CD4-positive, alpha-beta T cell treated with Interferon alpha-2 for 1 hour (primary cell): ENCODE results near the gene GPAM.
"Not testable (repeated sequence)": the region's sequence is repeated elsewhere in the genome, so short reads cannot be mapped to it uniquely, and the experiment has no call there.

ENCODE experiments used
- DNase-seq, 2 donors: peaks; one replicate each; pipeline ENCODE4 v3.0.0-alpha.2; 2020 to 2022

GPAM gene, protein sequence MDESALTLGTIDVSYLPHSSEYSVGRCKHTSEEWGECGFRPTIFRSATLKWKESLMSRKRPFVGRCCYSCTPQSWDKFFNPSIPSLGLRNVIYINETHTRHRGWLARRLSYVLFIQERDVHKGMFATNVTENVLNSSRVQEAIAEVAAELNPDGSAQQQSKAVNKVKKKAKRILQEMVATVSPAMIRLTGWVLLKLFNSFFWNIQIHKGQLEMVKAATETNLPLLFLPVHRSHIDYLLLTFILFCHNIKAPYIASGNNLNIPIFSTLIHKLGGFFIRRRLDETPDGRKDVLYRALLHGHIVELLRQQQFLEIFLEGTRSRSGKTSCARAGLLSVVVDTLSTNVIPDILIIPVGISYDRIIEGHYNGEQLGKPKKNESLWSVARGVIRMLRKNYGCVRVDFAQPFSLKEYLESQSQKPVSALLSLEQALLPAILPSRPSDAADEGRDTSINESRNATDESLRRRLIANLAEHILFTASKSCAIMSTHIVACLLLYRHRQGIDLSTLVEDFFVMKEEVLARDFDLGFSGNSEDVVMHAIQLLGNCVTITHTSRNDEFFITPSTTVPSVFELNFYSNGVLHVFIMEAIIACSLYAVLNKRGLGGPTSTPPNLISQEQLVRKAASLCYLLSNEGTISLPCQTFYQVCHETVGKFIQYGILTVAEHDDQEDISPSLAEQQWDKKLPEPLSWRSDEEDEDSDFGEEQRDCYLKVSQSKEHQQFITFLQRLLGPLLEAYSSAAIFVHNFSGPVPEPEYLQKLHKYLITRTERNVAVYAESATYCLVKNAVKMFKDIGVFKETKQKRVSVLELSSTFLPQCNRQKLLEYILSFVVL

DNA sequence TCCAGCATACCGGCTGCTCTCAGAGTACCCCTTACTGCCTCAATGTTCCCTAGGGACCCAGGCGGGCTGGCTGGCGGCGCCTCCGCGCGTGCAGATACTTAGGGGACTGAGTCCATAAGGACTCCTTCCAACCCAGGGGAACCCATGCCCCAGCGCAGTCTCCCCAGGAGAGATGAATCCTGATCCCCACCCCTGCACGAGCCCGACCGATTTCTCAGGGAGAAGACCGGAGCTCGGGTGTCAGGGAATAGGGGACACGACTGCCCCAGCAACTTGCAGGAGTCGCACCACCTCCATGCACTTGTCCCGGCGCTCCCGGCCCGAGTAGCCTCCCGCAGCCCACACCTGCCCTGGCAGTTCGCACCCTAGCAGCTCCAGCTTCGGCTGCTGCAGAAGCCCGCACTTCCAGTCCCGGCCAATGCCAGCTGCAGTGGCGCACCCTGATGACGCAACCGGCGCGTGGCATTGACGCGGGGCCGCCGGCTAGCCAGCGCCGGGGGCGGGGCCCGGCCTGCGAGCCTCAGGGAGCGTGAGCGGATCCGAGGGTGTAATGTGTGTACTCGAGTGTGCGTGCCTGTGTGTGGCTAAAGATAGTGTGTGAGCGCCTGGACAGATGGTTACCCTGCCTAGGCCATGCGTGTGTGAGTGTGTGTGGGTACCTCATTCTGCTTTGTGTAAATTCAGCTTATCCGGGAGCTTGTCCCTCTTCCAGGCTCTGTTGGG is at the start of gene GPAM:
Gene GPAM, minus strand, starts transcription at position 437 of the 723 bp plus-strand sequence. CDS start 1,981 bp downstream, outside the sequence.
- peak; percentile 94 to 97 for DNase-seq

DNA sequence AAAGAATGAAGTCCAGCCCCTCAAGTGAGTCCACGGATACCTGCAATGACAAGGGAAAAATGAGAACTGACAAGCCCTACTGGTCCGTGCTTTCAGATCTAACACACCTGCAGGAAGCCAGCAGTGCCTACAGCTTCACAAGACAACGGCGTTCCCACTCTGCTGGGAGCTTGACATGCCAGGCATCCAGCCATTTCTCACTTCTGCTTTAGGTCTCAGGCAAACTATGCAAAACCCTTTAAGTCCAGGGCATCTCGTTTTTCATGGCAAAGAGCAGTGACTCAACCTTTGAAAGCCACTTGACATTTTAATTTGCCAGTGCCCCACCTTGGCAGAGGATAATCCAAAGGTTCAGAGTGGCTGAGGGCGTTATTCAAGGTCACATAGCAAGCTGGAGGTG is 49.1 kb upstream of the GPAM start:
- DNase-seq: no peak

DNA sequence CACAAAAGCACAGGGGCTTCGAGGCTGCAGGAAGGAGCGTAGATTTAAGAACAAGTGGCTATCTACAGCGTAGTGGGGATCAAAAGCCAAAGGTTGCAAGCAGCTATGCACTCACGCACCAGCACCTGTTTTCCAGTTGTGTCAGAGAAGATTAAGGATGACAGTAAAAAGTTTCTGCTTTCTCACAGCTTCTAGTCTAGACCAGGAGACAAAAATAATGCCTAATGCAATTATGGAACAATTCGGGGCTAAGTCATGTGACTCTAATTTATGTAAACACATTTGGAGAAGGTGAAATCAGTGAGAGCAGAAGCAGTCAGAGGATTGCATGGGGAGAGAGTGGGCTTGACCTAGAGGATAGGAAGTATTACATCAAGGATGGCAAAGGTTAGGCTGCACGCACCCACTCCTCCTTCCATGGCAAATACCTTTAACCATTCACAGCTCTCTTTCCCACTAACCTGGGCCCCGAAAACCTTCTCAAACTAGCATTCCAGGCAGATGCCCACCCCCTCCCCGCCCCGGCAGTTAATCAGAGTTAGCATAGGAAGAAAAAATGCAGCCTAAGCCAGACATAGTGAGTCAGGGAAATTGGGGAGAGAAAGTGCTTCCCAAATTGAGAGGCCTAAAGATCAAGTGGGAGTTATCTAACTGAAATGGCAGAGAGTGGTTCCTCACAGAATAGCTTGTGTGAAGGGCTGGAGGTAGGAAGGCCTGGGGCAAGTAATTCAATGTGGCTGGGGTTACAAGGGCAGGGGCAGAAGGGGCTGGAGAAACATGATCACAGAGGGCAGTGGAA is 48.2 kb upstream of the GPAM start:
- DNase-seq: no peak

DNA sequence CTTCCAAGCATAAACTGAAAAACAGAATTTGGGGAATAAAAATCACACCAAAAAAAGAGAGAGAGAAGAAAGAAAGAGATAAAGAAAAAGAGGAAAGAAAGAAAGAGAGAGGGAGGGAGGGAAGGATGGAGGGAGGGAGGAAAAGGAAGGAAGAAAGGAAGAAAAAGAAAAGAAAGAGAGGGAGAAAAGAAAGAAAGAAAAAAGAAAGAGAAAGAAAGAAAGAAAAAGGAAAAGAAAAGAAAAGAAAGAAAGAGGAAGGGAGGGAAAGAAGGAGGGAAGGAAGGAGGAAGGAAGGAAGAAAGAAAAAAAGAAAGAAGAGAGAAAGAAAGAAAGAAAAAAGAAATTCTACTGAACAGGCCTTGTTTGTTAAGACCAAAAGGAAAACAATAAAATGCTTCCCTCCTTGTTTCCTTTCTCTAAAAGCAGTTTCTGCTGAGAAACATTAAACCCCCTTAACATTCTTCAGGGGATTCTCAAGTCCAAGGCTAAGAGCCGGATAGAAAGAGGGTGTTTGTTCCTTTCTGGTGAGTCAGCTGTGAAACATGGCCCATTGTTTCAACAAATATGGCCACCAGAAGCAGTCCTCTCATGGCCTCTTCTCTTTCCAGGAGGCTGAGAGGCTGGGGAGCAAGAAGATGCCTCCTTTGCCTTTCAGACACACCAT is 46.9 kb upstream of the GPAM start:
- no peak for DNase-seq

DNA sequence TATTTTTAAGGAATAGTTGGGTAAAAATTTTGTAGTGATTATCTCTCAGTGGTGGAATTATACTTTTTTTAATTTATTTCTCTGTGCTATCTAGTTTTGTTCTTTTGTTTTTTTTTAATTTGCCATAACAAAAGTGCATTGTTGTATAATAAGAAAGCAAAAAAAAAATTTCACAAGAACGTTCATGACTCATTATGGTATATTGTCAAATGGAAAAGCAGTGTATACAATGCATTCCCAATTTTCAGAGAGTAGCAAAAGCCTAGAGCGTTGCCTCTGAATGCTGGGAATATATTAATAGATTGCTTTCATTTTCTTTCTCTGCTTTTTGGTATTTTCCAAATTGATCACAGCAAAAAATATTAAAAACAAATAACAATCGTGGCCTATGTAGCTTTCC is 46.3 kb upstream of the GPAM start:
- DNase-seq: no peak

DNA sequence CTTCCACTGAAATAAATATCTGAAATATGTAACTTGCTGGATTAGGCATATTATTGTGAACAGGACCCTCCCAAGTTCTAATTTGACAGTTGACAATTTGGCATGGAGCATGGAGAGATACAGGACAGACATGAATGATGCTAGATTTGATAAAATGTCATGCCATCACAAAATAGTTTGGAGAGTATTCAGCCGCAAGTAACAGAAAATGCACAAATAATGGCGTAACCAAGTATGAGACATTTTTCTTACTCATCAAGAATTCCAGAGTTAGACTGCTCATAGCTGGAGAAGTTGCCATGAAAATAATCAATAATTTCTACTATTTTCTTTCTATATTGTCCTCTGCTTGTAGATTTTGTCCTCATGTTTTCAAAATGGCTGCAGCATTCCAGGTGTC is 45.5 kb upstream of the GPAM start:
- no peak for DNase-seq

DNA sequence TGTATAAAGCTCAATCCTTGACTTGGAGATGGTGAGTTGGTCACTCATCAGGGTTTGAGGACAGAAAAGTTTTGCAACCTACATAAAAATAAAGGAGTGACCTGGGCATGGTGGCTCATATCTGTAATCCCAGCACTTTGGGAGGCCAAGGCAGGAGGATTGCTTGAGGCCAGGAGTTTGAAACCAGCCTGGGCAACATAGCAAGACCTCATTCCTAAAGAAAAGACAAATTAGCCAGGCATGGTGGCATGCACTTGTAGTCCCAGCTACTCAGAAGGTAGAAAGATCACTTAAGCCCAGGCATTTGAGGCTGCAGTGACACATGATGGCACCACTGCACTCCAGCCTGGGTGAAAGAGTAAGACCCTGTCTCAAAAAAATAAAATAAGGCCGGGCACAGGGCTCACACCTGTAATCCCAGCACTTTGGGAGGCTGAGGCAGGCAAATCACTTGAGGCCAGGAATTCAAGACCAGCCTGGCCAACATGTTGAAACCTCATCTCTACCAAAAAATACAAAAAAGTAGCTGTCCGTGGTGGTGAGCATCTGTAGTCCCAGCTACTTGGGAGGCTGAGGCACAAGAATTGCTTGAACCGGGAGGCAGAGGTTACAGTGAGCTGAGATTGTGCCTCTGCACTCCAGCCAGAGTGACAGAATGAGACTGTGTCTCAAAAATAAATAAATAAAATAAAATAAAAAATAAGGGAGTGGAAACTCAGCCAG is 45.0 kb upstream of the GPAM start:
- not testable (repeated sequence) for DNase-seq

DNA sequence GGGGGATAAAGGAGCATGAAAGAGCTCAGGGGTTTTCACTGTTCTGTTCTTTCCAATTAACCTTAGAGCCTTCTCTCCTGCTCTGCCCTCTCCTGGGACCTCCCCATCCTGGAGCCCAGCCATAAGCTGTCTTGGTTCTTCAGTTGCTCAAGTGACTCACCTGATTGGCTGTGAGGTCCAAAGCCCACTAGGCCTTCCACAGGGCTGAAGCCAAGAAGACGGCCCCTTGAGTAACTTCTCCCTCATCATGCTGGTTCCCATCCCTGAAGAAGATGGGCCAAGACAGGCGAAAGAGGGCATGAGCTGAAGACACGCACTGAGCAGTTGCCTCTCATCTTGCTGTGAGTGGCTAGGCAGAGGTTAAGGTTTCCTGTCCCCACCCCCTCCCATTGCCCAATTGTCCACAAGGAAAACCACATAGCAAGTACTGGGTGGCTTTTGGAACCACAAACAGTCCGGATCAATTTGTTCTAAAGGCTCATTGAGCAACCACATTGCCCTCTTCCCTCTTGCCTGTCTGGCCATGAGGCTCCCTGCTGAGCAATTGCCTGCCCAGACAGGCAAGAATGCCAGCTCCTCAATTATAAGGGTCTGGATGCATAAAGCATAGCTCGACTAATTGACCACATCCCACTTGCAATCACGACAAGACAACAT is 43.9 kb upstream of the GPAM start:
- no peak for DNase-seq

DNA sequence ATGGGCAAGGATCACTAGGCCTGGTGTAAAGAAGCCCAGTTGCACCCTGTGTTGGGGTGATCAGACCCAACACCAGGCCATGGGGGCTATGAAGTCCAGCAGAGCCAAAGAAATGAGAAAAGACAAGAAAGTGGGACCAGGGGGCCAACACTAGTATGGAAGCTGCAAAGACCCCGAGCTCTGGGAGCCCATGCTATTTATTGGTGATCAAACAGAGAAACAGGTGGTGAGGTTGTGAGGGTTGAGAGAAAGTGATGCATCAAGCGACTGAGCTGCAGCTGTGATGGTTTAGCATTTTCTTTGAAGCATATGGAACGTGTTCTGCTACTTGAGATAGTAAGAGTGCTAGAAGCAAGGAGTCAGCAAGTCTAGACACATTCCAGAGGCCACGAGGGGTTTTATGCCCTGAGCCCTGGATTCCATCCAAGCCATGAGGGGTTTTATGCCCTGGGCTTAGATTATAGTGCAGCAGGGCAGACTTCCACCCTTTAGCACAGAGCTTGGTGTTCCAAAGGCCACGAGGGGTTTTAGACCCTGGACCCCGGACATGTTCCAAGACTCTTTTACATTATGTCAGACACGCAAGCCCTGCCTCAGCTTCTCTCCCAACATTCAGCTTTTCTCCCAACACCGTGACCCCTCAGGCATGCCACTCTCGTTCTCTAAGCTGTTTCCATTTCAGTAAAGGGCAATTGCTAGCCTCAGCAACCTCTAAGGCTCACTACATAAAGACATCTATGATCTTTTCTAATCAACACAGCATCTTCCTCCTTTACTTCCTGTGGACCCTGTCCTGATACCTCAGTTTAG is 43.1 kb upstream of the GPAM start:
- no peak for DNase-seq

DNA sequence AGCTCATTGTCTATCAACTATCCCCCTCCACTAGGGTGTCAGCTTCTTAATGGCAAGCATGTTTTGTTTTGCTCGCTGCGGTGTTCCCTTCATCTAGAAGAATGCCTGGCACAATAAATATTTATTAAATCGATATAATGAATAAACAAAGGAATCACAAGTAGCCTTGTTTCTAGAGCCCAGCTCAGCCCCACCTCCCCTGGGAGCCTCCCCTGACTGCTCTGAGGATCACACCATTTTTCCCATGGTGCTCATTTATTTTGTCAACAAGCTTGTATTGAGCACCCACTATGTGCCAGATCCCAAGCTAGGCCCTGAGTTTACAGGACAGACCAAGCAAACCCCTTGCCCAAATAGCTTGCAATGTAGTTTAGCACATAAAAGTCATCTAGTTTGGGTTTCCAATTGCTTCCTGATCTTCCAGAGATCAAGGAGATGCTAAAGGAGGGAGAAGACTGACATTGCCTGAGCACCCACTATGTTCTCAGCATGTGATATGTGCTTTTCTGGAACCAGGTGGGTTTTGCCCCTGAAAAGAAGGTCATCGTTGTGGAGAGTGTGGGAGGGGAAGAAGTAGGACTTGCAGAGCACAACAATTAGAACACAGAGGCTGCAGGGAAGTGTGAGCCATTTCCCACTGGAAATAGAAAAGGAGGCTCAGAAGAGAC is 42.3 kb upstream of the GPAM start:
- DNase-seq: no peak

DNA sequence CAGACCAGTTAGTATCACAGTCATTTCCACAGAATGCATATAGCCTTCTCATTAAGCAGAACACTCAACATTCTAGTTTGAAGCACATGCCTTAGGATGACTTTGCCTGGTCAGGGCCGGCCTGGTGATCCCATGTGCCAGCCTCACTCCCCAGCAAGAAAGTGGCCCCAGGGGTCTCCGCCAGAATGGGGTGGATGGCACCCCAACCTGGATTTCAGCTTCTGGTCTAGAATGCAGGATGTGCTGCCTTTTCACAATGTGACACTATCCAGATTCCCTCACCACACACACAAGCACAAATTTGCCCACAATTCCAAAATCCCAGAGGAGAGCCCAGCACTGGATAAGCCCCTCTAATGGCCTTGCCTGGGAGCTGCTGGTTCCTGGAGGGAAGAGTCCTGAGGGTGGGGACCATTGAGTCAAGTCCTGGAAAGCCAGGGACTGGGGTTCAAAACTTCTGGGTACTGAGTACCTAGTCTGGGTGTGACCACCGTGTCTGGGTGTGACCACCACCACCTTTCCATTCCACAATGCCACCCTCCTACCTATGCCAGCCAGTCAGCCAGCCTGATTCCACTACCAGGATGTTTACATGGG is 41.5 kb upstream of the GPAM start:
- DNase-seq: no peak

DNA sequence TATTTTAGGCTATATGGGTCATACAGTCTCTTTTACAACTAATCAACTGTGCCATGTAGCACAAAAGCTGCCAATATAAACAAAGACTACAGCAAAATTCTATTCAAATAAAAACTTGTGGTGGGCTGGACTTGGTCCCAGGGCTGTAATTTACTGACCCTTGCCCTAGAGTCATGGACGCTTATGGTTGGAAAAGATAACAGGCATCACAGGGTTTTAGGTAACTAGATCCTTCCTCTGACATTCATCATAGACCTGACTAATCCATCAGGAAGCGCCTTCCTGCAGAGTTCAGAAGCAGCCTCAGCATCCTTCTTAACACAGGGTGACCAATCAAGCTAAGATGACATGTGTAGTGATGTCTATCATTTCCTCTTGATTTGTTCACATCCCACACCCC is 40.2 kb upstream of the GPAM start:
- no peak for DNase-seq

DNA sequence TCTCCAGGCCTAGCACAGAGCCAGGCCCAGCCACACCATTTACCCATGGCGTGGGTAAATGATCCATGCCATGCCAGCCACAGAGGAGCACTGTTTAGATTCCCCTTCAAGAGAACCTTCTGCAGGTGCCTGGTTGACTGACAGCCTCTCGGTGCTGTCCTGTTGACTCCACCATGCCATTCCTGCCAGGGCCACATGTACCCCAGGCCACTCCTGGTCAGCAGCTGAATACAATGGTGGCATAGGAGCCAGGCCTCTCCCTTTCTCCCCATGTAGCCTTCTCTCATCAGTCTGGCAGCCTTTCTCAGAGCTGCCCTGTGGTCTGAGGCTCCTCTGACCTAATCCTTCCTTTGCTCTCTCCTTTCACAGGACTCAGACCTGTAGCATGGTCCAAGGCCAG is 39.2 kb upstream of the GPAM start:
- no peak for DNase-seq

DNA sequence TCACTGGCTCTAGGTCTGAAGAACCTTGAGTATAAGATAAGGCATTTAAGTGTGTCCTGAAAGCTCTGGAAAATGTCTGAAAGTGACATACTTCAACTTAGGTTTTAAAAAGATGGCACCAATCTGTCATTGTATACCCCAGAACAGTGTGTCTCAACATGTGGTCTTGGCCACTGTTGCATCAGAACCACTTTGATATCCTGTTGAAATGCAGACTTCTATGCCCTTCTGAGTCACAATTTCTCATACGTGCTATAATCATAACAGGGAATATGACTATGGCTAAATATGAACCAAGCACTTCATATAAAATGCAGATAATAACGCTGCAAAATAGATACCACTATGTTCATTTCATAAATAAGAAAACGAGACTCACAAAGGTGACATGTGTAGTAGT is 38.0 kb upstream of the GPAM start:
- no peak for DNase-seq

DNA sequence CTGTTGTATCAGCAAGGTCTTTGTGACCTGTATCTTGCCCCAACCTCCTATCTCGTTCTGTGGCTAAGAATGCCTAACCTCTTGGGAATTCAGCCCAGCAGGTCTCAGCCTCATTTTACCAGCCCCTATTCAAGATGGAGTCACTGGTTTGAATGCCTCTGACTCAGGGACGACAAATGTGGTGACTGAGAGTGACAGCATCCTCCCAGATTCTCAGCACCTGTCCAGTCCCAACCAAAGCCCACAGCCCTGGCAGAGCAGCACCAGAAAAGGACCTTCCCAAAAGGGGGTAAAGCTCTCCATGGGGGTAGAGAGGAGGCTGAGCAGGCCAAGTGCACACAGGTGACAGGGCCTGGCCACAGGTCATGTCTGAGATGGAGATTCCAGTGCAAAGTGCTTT is 35.4 kb upstream of the GPAM start:
- DNase-seq: no peak

DNA sequence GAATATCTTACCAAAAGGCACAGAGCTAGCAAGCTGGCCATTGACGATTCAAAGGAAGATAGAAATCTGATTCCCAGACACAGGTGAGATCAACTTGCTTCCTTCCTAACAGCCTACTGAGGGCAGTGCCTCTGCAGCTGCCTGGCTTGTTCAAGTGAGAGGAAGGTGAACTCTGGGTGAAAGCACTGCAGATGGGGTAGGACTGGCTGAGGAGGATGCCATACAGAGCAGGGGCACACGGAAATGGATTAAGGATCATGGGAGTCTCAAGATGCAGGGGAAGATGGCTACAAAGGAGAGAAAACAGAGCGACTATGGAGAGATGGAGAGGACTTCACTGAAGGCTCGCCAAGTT is 34.4 kb upstream of the GPAM start:
- DNase-seq: no peak

DNA sequence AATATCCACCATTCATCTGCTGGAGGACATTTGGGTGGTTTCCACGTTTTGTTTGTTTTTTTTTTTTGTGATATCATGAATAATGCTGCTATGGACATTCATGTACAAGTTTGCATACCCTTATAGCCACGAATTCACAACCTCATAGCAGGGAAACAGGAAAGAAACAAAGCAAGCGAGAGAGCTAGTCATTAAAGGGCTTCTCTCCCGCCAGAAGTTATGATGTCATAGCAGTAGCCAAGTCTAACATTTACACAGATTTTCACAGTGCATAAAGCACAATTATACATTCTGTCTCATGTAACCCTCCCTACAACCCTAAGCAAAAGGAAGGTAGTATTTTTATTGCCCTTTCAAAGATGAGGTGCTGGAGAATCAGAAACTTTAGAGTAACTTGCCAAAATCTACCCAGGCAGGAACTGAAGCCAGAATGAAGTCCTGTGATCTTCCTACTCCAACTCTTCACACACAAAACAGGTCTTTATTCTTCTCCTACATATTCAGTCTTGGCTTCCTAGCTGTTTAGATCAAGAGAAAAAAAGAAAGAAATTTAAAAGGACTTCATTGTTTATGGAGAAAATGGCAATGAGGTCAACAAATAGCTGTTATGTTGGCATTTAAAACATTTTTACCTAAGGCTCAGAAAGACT is 33.9 kb upstream of the GPAM start:
- DNase-seq: no peak

DNA sequence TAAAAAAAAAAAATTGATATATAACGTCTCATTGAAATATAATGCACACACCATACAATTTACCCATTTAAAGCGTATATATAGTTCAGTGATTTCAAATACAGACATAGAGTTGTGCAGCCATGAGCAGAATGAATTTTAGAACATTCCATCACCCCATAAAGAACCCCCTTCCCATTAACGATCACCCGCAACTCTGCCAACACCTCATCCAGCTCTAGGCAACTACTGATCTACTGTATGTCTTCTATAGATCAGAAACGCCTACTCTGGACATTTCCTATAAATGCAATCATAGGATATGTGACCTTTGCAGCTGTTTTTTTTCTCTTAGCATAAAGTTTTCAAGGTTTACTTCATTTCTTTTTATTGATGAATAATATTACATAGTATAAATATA is 33.4 kb upstream of the GPAM start:
- DNase-seq: no peak

DNA sequence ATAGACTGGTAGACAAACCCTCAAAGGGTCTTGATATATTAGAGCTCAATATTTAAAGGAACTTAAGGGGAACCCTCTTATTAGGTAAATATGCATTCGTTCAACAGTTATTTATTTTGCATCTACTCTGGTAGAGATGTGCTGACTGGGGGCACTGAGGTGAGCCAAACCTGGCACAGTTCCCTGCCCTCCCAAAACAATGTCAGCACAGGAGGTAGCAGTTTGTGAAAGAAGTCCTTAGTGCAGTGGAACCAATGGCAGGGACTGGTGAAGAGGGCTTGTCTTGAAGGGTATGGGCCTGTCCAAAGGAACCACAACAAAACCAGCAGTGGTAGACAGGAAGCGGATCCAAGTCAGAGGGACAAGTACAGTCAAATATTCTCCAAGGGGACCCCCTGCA is 32.6 kb upstream of the GPAM start:
- DNase-seq: no peak
